ENCODE results near the gene SH2D7.

GRCh38 chr15:78048628-78048920, 43.8 kb upstream of the SH2D7 start:
- TF ChIP-seq EZH2 (IDR thresholded peaks at IDR 0.05; ENCODE audit: borderline replicate concordance, insufficient read depth, low read depth, low read length, poor library complexity, severe bottlenecking) = no peak
- no peak for TF ChIP-seq CTCF (IDR thresholded peaks at IDR 0.05)

Measured in B cell (primary cell).